HG03442 (cell line): Measurements from ENCODE around the gene ITGB7.
"Not testable (repeated sequence)": the region's sequence is repeated elsewhere in the genome, so short reads cannot be mapped to it uniquely, and the experiment has no call there.

Experiments used
- ATAC-seq: cut with Tn5 transposase; IDR thresholded peaks from one replicate; pipeline ENCODE4 v1.9.1; 2021; ENCODE audit warnings: mild to moderate bottlenecking, moderate library complexity; ENCODE audit not compliant: unreplicated experiment

The ITGB7 gene

DNA sequence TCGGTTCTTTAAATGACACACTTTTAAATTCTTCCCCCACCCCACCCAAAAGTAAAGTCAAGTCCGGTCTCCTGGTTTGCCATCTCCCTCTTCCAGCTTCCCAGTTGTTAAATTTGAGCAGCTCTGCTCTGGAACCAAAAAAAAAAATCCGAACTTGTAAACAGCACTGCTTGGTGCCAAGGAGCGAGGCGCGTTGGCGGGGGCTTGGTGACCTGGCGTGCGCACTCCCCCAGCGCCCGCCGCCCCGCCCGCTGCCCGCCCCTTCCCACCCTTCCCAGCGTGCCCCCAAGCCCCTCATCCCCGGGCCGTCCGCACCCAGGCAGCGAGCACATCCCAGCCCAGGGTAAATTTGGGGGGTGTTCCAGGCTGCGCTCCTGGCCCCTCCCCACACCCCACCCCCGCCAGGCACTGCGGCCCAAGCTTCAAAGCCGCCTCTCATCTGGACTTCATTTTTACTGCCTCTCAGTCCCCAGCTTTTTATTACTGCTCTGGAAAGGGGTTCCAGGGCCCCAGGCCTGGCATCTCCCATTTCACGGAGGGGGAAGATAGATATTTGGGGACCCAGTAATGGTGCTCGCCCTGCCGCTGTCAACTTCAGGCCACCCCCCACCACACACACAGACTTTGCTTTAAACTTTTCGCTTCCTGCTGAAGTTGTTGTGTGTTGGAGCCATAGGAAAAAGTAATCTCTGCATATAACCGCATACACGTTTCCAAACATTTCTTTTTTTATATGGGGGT, 11.7 kb upstream of the ITGB7 start:
- ATAC-seq, result no peak

DNA sequence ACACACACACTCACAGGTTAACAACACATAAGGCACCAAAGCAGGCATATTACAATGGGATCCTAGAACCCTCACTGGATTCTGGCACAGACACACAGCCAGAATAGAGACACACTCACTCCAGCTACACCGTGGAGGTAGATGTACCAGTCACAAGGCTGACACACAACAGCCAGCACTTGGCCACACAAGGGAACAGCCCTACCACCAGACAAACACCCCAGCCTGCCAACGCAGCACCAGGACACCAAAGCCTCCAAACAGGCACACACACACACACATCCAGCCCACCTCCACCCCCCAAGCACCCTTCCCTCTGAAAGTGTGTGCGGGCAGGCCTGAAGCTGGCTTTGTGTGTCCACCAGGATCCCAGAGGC, 10.9 kb upstream of the ITGB7 start:
- no peak for ATAC-seq

DNA sequence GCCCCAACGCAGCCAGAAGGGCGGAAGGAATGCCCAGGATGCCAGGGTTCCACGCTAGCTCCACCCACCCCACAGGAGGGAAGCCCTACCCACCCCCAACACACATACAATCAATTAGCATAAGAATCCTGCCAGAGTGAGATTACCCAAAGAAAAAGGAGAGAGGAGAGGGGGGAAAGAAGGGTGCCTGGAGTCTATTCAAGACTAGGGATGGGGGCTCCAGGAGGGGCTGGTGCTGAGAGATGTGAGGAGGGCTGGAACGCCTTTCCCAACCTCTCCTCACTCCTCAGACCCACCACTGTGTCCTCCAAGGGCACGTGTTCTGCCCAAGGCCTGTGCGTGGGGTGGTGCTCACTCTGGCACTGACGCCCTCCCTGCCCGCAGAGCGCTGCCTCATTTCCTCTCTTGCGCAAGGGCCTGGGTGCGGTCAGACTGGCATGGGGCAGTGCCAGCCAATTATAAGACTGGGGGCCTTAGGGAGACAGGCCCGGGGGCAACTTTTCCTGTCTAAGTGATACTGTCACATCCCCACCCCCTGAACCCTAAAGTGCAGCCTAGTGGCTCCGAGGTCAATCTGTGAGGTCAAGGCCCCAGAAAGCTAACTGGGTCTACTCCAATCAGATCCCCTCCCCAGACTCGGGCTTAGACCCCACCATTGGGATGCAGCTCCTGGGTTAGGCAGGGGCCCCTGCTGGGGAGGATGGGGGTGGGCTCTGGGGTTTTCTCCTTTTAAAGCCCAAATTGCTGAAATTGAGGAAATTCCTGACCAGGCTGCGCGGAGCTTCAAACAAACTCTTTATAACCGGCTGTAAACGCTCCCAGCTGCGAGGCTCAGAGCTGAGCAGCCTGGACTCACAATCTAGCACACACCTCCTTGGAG, 10.2 kb upstream of the ITGB7 start:
- no peak for ATAC-seq

DNA sequence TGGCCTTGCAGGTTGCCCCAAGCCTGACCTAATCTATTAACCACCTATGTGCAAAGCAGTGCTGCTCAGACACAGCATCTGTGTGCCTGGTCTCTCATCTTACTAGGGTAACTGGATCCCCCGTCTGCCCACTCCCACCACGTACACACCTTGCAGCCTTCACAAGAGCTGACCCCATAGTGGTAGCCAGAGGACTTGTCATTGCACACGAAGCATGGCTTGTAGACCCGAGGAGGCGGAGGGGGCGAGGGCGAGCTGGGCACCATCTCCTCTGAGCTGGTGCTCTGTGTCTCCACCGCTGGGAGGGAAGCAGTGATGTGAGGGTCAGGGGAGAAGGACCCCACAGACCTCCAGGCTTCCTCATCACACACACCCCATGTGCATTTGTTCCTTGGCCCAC, 8.4 kb upstream of the ITGB7 start:
- ATAC-seq, result no peak

DNA sequence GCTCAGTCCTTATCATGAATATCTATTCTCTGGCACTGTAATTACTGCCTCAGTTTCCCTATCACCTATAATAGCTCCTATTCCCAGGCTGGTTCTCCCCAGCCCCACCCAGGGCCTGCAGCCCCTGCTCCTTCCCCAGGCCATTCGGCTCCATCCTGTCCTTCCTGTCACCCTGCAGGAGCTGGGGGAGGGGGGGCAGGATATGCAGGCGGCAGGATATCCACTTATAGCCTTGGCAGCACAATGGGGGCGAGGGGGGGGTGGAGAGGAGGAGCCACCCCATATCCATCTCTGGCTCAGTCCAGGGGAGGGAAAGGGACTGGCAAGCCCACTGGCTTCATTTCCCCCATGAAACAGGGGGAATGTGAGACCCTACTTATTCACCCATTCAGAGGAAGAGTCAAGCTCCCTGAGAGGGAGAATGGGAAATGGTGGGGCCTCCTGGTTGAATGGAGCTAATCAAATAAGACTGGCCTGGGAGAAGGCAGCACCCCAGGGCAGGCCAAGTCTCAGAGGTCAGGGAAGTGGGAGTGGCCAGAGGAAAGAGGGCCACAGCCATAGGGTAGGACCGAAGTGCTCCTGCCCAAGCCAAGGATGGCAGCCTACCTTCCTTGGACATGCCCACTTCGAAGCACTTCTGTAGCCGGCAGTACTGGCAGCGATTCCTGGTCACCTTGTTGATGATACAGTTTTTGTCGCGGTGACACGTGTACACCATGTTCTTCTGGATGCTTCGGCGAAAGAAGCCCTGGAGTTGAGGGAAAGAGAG, 7.8 kb upstream of the ITGB7 start:
- no peak for ATAC-seq

DNA sequence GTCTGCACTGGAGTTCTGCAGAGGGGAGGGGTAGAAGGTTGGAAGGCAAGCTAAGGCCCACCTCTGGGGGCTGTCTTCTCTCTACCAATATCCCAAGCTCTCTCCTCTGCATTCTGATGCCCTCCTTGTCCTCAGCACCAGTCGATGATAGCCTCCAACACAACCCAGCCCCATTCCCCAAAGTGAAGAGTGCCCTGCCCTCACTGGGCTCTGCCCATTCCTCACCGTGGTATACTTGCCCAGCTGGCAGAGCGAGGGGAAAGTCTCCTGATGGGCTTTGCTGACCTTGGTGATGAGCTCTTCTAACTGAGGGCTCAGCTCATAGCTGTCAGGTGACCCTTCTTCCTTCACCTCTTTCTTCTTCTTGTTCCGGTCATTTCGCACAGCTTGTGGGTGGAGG, 7.2 kb upstream of the ITGB7 start:
- no peak for ATAC-seq

DNA sequence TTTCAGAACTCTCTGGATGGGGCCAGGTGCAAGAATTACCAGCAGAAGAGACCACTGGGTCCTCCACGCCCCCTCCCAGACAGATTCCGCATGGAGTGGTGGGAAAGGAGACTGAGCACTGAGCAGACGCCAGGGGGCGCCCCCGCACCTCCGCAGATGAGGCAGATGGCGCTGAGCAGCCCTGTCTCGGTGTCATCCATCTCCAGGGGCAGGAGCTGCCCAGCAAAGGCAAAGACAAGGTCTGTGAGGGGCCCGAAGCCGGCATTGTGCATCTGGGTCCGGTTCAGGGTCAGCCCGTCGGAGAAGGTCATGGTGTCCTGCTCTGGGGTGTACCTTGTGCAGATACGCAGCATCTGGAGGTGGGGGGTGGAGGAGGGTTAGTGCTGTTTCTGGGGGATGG, 6.3 kb upstream of the ITGB7 start:
- no peak for ATAC-seq

DNA sequence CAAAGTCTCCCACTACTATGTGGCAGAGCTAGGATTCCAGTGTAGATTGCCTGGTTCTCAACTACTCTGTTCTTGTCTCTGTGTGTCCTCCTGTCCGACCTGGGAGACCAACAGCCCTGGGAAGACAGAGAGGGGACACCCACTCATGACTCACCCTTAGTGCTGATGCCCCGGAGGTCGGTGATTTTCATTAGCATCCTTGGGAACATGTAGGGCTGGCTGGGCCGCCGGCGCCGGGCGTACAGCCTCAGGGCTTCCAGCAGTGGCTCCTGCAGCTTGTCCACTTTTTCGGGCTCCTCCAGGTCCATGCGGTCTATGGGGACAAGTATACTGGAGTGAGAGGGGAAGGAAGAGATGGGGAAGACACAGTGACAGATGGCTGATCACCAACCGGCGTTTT, 5.9 kb upstream of the ITGB7 start:
- no peak for ATAC-seq

DNA sequence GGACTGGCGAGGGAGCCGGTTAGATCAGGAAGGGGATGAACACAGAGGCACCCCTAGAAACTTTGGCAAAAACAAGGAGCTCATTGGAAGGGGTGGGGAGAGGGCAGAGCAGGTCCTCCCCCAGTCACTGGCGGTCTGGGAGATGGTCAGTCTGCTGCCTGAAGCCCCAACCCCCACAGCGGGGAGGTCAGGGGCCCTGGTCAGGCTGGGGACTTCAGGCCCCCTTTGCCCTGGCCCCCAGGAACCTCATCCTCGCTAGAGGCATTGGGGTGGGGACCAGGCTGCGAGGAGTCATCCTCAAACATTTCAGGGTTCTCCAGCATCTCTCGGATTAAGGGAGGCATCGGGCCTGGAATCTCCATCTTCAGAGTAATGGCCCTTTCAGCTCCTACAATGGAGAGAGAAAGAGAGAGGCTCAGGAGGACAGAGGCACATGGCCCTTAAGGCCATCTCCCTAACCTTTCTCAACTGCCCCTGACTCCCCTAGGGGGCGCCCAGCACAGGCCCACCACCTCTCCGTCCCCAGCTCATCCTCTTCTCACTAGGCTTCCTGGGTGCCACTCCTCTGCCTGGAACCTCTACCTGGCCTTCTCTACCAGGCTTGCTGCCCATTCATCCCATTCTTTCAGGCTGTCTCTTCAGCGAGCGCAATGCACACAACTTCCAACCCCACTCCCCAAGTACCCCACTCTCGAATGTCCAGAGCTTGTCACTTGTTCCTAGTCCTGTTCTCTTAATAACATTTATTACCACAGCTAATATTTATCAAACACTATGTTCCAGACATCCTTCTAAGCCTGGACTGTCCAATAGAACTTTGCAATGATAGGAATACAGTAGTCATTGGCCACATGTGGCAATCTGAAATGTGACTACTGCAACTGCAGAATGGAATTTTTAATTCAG, 4.7 kb upstream of the ITGB7 start:
- no peak for ATAC-seq

DNA sequence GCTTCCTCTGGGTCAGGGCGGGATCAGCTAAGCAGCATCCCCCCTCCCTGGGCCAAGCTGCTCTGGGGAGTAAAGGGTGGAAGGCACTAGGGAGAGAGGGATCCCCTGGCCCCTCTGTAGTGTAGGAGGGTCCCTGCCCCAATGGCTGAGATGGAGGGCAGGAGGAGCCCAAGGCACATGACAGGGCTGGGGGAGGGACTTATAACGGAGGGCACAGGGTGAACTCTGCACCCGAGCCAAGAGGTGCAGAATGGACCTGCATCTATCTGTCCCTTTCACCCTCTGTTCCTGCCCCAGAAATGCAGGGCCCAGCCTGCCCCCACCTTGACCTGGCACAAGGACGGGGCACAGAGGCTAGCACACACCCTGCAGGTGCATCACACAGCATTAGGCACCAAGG, 3.8 kb upstream of the ITGB7 start:
- no peak for ATAC-seq

DNA sequence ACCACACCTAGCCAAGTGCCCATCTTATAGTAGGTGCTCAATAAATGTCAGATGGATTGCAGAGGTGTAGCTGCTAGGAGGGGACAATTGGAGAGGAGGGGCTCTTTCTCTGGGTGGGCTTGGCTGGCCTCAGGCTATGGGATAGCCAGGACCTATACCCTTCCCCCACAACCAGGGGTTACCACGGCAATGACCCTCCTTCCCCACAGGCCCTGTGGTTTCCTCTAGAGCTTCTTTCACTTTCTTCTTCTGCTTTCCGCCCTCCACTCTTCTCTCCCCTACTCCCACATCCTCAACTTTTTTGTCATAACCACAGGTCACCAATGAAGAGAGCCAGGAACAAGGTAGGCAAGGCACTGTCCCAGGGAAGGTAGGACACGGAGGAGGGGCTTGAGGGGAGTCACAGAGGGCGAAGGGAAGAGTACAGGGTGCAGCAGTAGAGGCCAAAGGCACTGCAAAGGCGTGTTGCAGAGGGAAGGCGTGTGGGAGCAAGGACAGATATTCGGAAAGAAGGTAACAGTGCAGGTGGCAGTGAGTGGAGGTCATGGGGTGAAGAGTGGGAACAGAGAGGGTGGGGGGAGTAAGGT, 1.9 kb upstream of the ITGB7 start:
- no peak for ATAC-seq

DNA sequence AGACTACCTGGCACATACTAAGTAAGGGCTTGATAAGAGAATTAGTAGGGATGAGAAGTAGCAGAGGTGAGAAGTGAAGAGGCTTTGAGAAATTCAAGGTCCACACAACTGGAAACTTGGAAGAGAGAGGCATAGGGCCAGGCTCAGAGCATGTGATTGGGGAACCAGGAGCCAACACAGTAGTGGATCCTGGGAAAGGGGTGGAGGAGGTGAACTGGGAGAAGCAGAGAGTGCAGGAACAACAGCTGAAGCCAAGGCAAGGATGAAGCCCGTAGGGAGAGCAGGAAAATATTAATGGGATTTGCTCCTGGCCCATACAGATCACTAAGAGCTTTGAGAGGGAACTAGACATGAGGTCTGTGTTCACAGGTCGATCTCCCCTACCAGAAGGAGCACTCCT, 1.4 kb upstream of the ITGB7 start:
- no peak for ATAC-seq

DNA sequence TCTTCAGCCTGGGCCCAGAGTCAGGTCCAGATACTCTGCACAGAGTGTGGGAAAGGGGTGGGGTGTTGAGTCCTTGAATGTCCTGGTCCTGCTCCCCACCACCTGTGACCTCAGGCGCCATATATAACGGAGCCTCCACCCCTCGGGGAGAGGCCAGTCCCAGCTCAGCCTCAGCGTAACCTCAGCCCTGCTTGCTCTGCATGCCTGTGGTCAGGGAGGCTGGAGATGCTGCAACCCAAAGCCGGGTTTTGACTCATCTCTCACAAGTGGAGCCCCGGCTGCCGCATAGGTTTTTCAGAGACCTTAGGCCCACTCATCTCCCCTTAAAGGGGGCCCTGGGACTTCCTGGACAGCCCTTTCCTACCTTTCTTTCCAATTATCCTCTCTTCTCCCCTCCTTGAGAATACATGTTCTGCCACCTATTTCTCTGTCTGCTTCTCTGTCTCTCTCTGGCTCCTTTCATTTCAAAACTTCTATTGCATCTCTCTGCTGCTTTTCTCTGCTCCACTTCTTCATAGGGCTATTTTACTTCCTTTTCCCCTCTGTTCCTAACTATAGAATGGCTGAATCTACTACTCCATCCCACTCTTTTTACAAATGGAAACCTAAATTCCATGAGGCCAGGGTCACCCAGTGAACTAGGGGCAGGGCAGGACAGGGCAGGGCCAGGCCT, 1.2 kb downstream of the ITGB7 start:
- ATAC-seq, result peak; percentile 78

DNA sequence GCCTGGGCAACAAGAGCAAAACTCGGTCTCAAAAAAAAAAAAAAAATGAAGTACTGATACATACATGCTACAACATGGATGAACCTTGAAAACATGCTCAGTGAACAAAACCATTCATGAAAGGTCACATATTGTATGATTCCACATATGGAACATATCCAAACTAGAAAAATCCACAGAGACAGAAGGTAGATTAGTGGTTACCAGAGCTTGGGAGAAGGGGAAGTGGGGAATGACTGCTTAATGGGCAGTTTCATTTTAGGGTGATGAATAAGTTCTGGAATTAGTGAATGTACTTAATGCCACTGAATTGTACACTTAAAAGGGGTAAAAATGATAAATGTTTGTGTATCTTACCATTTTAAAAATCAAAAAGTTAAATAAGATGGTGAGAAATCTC, 2.7 kb downstream of the ITGB7 start:
- no peak for ATAC-seq

DNA sequence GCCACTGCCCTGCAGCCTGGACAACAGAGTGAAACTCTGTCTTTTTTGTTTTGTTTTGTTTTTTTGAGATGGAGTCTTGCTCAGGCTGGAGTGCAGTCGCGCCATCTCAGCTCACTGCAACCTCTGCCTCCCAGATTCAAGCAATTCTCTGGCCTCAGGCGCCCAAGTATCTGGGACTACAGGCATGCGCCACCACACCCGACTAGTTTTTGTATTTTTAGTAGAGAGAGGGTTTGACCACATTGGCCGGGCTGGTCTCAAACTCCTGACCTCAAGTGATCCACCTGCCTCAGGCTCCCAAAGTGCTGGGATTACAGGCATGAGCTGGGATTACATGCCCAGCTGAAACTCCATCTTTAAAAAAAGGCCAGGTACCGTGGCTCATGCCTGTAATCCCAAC, 4.7 kb downstream of the ITGB7 start:
- ATAC-seq, result not testable (repeated sequence)

DNA sequence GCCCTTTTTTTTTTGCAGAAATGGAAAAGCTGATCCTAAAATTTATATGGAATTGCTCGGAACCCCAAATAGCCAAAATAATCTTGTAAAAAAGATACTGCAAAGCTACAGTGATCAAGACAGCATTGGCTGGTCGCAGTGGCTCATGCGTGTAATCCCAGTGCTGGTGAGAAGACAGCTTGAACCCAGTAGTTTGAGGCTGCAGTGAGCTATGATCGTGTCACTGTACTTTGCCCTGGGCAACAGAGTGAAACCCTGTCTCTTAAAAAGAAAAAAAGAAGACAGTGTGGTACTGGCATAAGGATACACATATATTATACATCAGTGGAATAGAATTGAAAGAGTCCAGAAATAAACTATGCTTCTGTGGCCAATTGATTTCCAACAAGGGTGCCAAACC, 5.4 kb downstream of the ITGB7 start:
- ATAC-seq, result no peak

DNA sequence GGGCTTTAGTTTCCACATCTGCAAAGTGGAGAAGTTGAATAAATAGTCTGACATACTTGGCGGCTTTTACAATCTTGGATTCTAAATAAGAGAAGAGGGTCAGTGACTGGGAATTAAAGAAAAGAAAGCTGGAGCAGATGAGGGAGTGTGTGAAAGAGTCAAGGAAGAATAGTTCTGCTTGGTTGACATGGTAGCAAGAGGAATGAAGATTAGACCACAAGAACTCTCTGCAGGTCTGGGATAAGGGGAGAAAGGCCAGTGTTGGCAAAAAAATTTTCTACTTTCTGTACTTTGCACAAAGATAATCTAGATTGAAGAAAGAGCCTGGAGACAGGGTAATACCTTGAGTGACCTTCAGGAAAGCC, 5.9 kb downstream of the ITGB7 start:
- ATAC-seq, result no peak

DNA sequence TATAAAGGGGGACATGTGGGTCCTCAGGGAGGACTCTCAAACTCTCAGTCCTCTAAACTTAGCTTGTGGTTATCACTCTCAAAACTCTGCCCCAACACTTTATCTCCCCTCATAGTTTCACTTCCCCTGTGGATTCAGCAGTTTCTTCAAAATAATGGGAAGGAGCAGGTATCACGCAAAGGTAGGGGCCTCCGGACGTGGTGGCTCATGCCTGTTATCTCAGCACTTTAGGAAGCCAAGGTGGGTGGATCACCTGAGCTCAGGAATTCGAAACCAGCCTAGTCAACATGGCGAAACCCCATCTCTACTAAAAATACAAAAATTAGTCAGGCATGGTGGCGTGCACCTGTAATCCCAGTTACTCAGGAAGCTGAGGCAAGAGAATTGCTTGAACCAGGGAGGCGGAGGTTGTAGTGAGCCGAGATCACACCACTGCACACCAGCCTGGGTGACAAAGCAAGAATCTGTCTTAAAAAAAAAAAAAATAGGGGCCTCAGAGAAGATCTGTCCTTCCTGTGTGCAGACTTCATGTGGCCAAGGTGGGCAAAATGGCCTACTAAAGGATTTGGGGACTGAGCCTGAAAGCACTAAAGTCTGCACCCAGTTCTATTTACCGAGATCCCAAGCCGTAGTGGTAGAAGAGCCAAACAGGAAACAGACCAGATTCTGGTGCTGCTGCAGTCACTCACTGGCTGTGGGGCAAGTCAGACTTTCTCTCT, 6.4 kb downstream of the ITGB7 start:
- ATAC-seq, result no peak

DNA sequence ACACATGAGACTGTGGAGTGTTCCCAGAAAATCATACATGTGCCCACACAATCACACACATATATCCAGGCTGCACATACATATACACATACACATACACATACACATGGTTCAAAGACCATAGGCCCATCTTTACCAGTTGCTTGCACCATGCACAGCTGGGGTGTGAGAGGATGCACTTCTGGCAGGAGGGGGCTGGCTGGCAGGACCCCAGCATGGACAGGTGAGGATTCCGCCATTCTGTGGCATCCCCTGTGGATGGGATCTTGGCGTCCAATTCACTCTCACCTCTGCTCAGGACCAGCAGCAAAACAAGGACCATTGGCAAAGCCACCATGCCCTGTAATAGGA, 7.0 kb downstream of the ITGB7 start:
- no peak for ATAC-seq
